Adrenal gland (tissue), 5 donors: ENCODE measurements around the gene MLIP.

Experiments
- POLR2A ChIP-seq, 2 donors: fragments of 450-650 bp; IDR thresholded peaks; one replicate each; pipeline ENCODE4 v1.6.1; 2017; ENCODE audit warnings: antibody characterized with exemption in 2 of 2, mild to moderate bottlenecking in 2 of 2, moderate library complexity in 1 of 2
- TF ChIP-seq, protein P1 (sequence below), 6 experiments: fragments of 450-650 bp in 4 of 6; fragments of 200-600 bp in 2 of 6; sonication (generic) in 1 of 6; IDR thresholded peaks; 1 replicate in 5 of 6; 2 replicates in 1 of 6; pipeline versions ENCODE4 v1.5.1 to v1.8.0; 2016 to 2021; ENCODE audit warnings: antibody characterized with exemption in 6 of 6, mild to moderate bottlenecking in 2 of 6, moderate library complexity in 1 of 6
- donor health status: DM: no; HTN: no; CAD: no.

DNA sequence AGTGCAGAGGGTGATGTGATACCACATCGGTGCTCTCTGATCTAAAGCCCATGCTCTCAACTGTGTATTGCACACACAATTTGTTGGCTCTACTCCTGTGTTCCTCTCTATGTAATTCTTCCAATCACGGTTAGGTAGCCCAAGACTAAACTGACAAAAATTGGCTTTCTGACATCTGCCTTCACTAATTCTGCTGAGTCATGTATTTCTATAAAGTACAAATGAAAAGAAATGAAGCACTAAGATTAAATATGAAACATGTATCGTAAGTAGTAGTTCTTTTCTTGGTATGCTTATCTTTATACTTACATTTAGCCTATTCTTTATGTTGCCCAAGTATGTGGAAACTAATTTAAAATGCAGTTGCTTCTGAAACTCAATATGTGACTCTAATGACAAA lies 7.7 kb upstream of the MLIP start:
- TF ChIP-seq, protein P1, sequence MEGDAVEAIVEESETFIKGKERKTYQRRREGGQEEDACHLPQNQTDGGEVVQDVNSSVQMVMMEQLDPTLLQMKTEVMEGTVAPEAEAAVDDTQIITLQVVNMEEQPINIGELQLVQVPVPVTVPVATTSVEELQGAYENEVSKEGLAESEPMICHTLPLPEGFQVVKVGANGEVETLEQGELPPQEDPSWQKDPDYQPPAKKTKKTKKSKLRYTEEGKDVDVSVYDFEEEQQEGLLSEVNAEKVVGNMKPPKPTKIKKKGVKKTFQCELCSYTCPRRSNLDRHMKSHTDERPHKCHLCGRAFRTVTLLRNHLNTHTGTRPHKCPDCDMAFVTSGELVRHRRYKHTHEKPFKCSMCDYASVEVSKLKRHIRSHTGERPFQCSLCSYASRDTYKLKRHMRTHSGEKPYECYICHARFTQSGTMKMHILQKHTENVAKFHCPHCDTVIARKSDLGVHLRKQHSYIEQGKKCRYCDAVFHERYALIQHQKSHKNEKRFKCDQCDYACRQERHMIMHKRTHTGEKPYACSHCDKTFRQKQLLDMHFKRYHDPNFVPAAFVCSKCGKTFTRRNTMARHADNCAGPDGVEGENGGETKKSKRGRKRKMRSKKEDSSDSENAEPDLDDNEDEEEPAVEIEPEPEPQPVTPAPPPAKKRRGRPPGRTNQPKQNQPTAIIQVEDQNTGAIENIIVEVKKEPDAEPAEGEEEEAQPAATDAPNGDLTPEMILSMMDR (IDR thresholded peaks at IDR 0.05), result no peak
- TF ChIP-seq POLR2A (IDR thresholded peaks at IDR 0.05), result no peak
